Measurements from ENCODE around the gene ADCY9. TPM values are rescaled to one million over a fixed set of nuclear protein-coding genes. Genes with fewer than 3 reads are reported as not detected.

Gene ADCY9
- total RNA-seq, 1 donor from 2014 or later: 30.4 TPM

DNA sequence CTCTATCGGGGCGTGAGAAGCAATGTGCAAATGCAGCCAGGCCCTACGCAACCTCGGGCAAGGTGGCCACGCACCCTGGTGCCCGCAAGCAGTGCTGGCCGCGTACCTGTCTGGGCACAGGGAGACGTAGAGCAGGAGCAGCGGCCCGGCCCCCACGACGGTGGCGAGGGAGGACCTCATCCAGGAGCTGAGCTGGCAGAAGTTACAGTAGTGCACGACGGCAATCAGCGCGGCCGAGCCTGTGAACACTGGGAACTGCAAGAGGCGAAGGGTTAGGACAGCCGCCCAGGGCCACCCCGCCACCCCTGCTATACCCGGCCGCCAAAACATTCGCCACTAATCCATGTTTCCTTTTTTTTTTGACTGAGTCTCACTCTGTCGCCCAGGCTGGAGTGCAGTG, 138.9 kb downstream of the ADCY9 start:
- H3K9me3 Mint-ChIP-seq (ENCODE audit: unreplicated experiment): peaks cover 4% of the 10 kb centered on the region
- DNase-seq: no peak
- TF ChIP-seq, protein P1, sequence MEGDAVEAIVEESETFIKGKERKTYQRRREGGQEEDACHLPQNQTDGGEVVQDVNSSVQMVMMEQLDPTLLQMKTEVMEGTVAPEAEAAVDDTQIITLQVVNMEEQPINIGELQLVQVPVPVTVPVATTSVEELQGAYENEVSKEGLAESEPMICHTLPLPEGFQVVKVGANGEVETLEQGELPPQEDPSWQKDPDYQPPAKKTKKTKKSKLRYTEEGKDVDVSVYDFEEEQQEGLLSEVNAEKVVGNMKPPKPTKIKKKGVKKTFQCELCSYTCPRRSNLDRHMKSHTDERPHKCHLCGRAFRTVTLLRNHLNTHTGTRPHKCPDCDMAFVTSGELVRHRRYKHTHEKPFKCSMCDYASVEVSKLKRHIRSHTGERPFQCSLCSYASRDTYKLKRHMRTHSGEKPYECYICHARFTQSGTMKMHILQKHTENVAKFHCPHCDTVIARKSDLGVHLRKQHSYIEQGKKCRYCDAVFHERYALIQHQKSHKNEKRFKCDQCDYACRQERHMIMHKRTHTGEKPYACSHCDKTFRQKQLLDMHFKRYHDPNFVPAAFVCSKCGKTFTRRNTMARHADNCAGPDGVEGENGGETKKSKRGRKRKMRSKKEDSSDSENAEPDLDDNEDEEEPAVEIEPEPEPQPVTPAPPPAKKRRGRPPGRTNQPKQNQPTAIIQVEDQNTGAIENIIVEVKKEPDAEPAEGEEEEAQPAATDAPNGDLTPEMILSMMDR (IDR thresholded peaks at IDR 0.05; ENCODE audit: partially characterized antibody, unreplicated experiment): no peak
- H3K4me1 Mint-ChIP-seq (ENCODE audit: low read depth, unreplicated experiment): no peaks in the 10 kb centered on the region
- H3K27me3 Mint-ChIP-seq (ENCODE audit: unreplicated experiment): no peaks in the 10 kb centered on the region
- no peaks in the 10 kb centered on the region for H3K36me3 Mint-ChIP-seq (ENCODE audit: unreplicated experiment)
- no peak overlapping the region for H3K27ac Mint-ChIP-seq (ENCODE audit: unreplicated experiment)
- no peak overlapping the region for H3K4me3 Mint-ChIP-seq (ENCODE audit: unreplicated experiment)

DNA sequence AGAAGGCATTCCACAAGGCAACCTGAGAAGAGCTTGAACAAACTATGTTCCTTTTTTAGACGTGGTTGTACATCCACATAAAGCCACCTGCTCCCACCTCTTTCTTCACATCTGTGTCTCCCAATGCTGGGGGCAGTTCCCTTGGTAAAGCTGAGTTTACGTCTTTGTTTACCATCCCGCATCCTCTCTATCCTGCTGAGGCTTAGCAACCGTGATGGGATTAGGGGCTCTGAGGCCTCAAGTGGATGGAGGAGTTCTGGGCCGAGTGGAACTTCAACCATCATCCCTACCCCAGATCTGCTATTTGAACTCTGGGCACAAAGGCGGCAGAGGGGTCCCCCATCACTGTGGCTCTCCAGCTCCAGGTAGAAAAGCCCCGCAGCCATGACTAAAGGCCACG, 141.5 kb downstream of the ADCY9 start:
- Mint-ChIP-seq H3K9me3 (ENCODE audit: unreplicated experiment) (no peaks in the 10 kb centered on the region), H3K4me1 (ENCODE audit: low read depth, unreplicated experiment) (no peaks in the 10 kb centered on the region), H3K27me3 (ENCODE audit: unreplicated experiment) (no peaks in the 10 kb centered on the region), H3K27ac (ENCODE audit: unreplicated experiment) (no peak overlapping the region), H3K4me3 (ENCODE audit: unreplicated experiment) (no peak overlapping the region), H3K36me3 (ENCODE audit: unreplicated experiment) (no peaks in the 10 kb centered on the region)
- TF ChIP-seq, protein P1 (IDR thresholded peaks at IDR 0.05; ENCODE audit: partially characterized antibody, unreplicated experiment): no peak
- no peak for DNase-seq

DNA sequence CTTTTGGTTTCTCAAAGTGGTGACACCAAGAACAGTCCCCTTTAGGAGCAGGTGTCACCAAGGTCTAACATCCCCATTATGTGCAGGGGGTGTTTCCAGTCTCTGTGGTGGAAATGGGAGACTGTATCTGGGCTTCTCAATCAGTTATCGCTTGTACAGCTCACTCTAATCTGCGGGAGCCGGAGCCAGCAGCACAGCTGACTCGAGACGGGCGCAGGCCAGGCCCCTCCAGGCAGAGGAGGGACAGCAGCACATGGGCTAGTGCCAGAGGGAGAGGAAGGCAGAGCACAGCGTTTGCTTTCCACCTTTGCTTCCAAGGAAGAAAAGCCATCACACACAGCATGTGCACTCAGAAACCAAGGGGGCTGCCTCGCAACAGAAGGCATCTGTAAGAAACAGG, 144.5 kb downstream of the ADCY9 start:
- peaks cover 4% of the 10 kb centered on the region for H3K36me3 Mint-ChIP-seq (ENCODE audit: unreplicated experiment)
- H3K9me3 Mint-ChIP-seq (ENCODE audit: unreplicated experiment): peaks cover 2% of the 10 kb centered on the region
- peaks cover 1% of the 10 kb centered on the region for H3K27me3 Mint-ChIP-seq (ENCODE audit: unreplicated experiment)
- TF ChIP-seq, protein P1 (IDR thresholded peaks at IDR 0.05; ENCODE audit: partially characterized antibody, unreplicated experiment): no peak
- H3K4me1 Mint-ChIP-seq (ENCODE audit: low read depth, unreplicated experiment): no peaks in the 10 kb centered on the region
- H3K27ac Mint-ChIP-seq (ENCODE audit: unreplicated experiment): no peak overlapping the region
- DNase-seq: no peak
- H3K4me3 Mint-ChIP-seq (ENCODE audit: unreplicated experiment): no peak overlapping the region

DNA sequence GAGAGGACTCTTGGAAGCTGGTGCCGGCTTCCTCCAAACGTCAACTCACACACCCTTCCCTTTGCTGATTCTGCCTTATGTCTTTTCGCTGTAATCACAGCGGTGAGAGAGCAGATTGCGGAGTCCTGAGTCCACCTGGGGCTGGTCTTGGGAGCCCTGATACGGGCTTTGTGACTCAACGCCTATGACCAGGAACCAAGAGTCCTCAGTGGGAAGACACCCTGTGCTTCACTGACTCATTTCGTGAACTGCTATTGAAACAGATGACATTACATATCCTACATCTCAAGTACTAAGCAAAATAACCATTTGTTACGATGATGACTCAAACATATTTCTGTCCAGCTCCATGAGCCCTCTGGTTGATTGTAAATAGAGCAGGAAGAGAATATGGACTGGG, 145.0 kb downstream of the ADCY9 start:
- peaks cover 2% of the 10 kb centered on the region for H3K9me3 Mint-ChIP-seq (ENCODE audit: unreplicated experiment)
- TF ChIP-seq, protein P1 (IDR thresholded peaks at IDR 0.05; ENCODE audit: partially characterized antibody, unreplicated experiment): no peak
- no peak overlapping the region for H3K27ac Mint-ChIP-seq (ENCODE audit: unreplicated experiment)
- H3K4me3 Mint-ChIP-seq (ENCODE audit: unreplicated experiment): no peak overlapping the region
- H3K27me3 Mint-ChIP-seq (ENCODE audit: unreplicated experiment): peaks cover 1% of the 10 kb centered on the region
- DNase-seq: no peak
- no peaks in the 10 kb centered on the region for H3K4me1 Mint-ChIP-seq (ENCODE audit: low read depth, unreplicated experiment)
- H3K36me3 Mint-ChIP-seq (ENCODE audit: unreplicated experiment): peaks cover 8% of the 10 kb centered on the region

DNA sequence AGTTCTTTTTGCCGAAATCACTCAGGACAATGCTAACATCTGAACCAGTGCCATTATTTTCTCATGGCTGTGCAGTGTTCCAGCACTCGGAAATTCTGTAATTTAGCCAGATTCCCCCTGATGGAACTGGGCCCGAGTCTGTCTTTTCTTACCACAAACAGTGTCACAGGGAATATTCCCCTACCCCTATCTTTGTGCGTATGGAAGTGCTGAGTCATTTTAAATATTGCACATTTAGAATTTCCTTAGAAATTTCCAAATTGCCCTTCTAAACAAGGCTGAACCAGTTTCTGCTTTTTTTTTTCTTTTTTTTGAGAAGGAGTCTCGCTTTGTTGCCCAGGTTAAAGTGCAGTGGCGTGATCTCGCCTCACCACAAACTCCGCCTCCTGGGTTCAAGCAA, 147.7 kb downstream of the ADCY9 start:
- H3K27me3 Mint-ChIP-seq (ENCODE audit: unreplicated experiment): peaks cover 1% of the 10 kb centered on the region
- H3K9me3 Mint-ChIP-seq (ENCODE audit: unreplicated experiment): peaks cover 2% of the 10 kb centered on the region
- TF ChIP-seq, protein P1 (IDR thresholded peaks at IDR 0.05; ENCODE audit: partially characterized antibody, unreplicated experiment): no peak
- no peak for DNase-seq
- H3K27ac Mint-ChIP-seq (ENCODE audit: unreplicated experiment): no peak overlapping the region
- peaks cover 15% of the 10 kb centered on the region for H3K36me3 Mint-ChIP-seq (ENCODE audit: unreplicated experiment)
- H3K4me1 Mint-ChIP-seq (ENCODE audit: low read depth, unreplicated experiment): peaks cover 5% of the 10 kb centered on the region
- no peak overlapping the region for H3K4me3 Mint-ChIP-seq (ENCODE audit: unreplicated experiment)
